Sigmoid colon (tissue), 4 donors: ENCODE results near the gene MET.

Experiments used
- CTCF ChIP-seq, 4 experiments: fragments of 450-650 bp in 3 of 4; fragments of 200-600 bp in 1 of 4; IDR thresholded peaks; one replicate each; pipeline ENCODE4 v1.5.1; 2016 to 2019; ENCODE audit warnings: antibody characterized with exemption in 4 of 4, mild to moderate bottlenecking in 3 of 4, moderate library complexity in 2 of 4
- POLR2AphosphoS5 ChIP-seq, 4 donors: sonication (generic); formaldehyde crosslinking; IDR thresholded peaks; one replicate each; pipeline ENCODE4 v1.6.1; 2017; ENCODE audit warnings: antibody characterized with exemption in 4 of 4

- TF ChIP-seq CTCF (IDR thresholded peaks at IDR 0.05): no peak
- no peak for TF ChIP-seq POLR2AphosphoS5 (IDR thresholded peaks at IDR 0.05)
Measured at GRCh38 chr7:116811768-116812167, 139.8 kb downstream of the MET start.
